H1 (cell line): Measurements from ENCODE around the gene PXN. TPM values are rescaled to one million over a fixed set of nuclear protein-coding genes. Genes with fewer than 3 reads are reported as not detected.

Experiments
- CTCF ChIA-PET: fragments of 300-600 bp; sonication (Branson Sonifier 250); formaldehyde crosslinking; loops from one replicate; lab custom pipeline; 2021; ENCODE audit not compliant: partially characterized antibody; lab: Charles Lee
- POLR2A ChIA-PET: fragments of 300-600 bp; sonication (Branson Sonifier 250); formaldehyde crosslinking; loops from one replicate; lab custom pipeline; 2021; ENCODE audit warnings: inconsistent platforms; ENCODE audit not compliant: partially characterized antibody; lab: Charles Lee
- DNase-seq, 2 experiments: peaks; one replicate each; pipeline versions ENCODE4 v3.0.0 to v3.0.0-alpha.2; 2010 to 2022; ENCODE audit warnings: low spot score in 2 of 2, low read depth in 1 of 2, mixed read lengths in 1 of 2
- FAIRE-seq: peaks from 2 replicates; lab custom pipeline; 2011; peaks lifted over from hg19 to GRCh38; lab: Jason Lieb, UNC
- H2AFZ ChIP-seq: 2 replicates; pipeline ENCODE4 v1.8.1; 2012; ENCODE audit warnings: low read length, inconsistent platforms
- H2AK5ac ChIP-seq: 2 replicates; pipeline ENCODE4 v1.6.1; 2013; ENCODE audit warnings: low read depth, low read length
- H2BK120ac ChIP-seq: replicated peaks from 2 replicates; pipeline ENCODE3; 2013; ENCODE audit warnings: low read depth, low read length, inconsistent platforms
- H2BK12ac ChIP-seq: 2 replicates; pipeline ENCODE4 v1.6.1; 2013; ENCODE audit warnings: low read depth, low read length
- H2BK15ac ChIP-seq: 2 replicates; pipeline ENCODE4 v1.6.1; 2013; ENCODE audit warnings: low read length
- H2BK20ac ChIP-seq: 2 replicates; pipeline ENCODE4 v1.6.1; 2013; ENCODE audit warnings: low read length
- H2BK5ac ChIP-seq: 2 replicates; pipeline ENCODE4 v1.6.1; 2013; ENCODE audit warnings: low read depth, low read length
- H3K14ac ChIP-seq: 2 replicates; pipeline ENCODE4 v1.6.1; 2013; ENCODE audit warnings: inconsistent platforms; ENCODE audit not compliant: insufficient read length
- H3K18ac ChIP-seq: 2 replicates; pipeline ENCODE4 v1.6.1; 2013; ENCODE audit warnings: low read length; ENCODE audit errors: extremely low read depth
- H3K23ac ChIP-seq: 2 replicates; pipeline ENCODE4 v1.6.1; 2013; ENCODE audit warnings: inconsistent platforms; ENCODE audit not compliant: insufficient read length
- H3K23me2 ChIP-seq: 2 replicates; pipeline ENCODE4 v1.6.1; 2013; ENCODE audit warnings: low read depth, low read length
- H3K27ac ChIP-seq: 2 replicates; pipeline ENCODE4 v1.6.1; 2011; ENCODE audit warnings: low read depth, low read length, inconsistent platforms
- H3K27me3 ChIP-seq, 4 experiments: replicated peaks in 1 of 4; 1 replicate in 1 of 4; 2 replicates in 3 of 4; pipeline versions ENCODE4 v1.6.1 to v1.8.1; 2011 to 2013; ENCODE audit warnings: low read length in 3 of 4, mild to moderate bottlenecking in 3 of 4, inconsistent platforms in 2 of 4, mixed read lengths in 2 of 4, moderate library complexity in 1 of 4; ENCODE audit not compliant: control insufficient read depth in 3 of 4, insufficient read depth in 3 of 4; ENCODE audit errors: extremely low read depth in 1 of 4
- H3K36me3 ChIP-seq, 4 experiments: 2 replicates each; pipeline versions ENCODE4 v1.6.1 to v1.8.1; 2011 to 2013; ENCODE audit warnings: mild to moderate bottlenecking in 4 of 4, low read length in 3 of 4, moderate library complexity in 2 of 4, control low read depth in 1 of 4, inconsistent platforms in 1 of 4; ENCODE audit not compliant: insufficient read depth in 4 of 4, control insufficient read depth in 2 of 4
- H3K4ac ChIP-seq: replicated peaks from 2 replicates; pipeline ENCODE3; 2013; ENCODE audit warnings: low read length, low read depth, mixed read lengths, inconsistent platforms; ENCODE audit not compliant: insufficient read length
- H3K4me1 ChIP-seq, 4 experiments: replicated peaks in 1 of 4; 1 replicate in 1 of 4; 2 replicates in 3 of 4; pipeline versions ENCODE4 v1.6.1 to v1.8.1; 2011 to 2013; ENCODE audit warnings: low read length in 3 of 4, inconsistent platforms in 2 of 4, mixed read lengths in 1 of 4; ENCODE audit not compliant: insufficient read depth in 4 of 4, control insufficient read depth in 3 of 4
- H3K4me2 ChIP-seq, 2 experiments: 2 replicates each; pipeline versions ENCODE4 v1.6.1 to v1.8.1; 2011 to 2013; ENCODE audit warnings: low read depth in 2 of 2, low read length in 2 of 2, control low read depth in 1 of 2, inconsistent platforms in 1 of 2, mild to moderate bottlenecking in 1 of 2; ENCODE audit not compliant: insufficient read depth in 1 of 2
- H3K4me3 ChIP-seq, 4 experiments: fragments of 200-600, 300-600 bp in 1 of 4; sonication (generic), shearing (Covaris generic), sonication (Bioruptor Twin) in 1 of 4; 2 replicates each; pipeline versions ENCODE4 v1.5.1 to v1.8.1; 2011 to 2016; ENCODE audit warnings: low read length in 4 of 4, low read depth in 3 of 4, control low read depth in 2 of 4, inconsistent platforms in 2 of 4, mild to moderate bottlenecking in 2 of 4, mixed read lengths in 1 of 4, moderate library complexity in 1 of 4; ENCODE audit not compliant: insufficient read depth in 2 of 4; ENCODE audit errors: extremely low read depth in 1 of 4
- H3K56ac ChIP-seq: replicated peaks from 2 replicates; pipeline ENCODE3; 2013; ENCODE audit warnings: low read depth, mild to moderate bottlenecking, mixed read lengths, low read length, inconsistent platforms; ENCODE audit not compliant: insufficient read length
- H3K79me1 ChIP-seq: 2 replicates; pipeline ENCODE4 v1.6.1; 2013; ENCODE audit warnings: low read depth, low read length, control low read depth
- H3K79me2 ChIP-seq, 2 experiments: 2 replicates each; pipeline versions ENCODE4 v1.6.1 to v1.8.1; 2012 to 2013; ENCODE audit warnings: low read length in 2 of 2, mild to moderate bottlenecking in 2 of 2, inconsistent platforms in 1 of 2; ENCODE audit not compliant: insufficient read depth in 2 of 2, control insufficient read depth in 1 of 2
- H3K9ac ChIP-seq, 4 experiments: replicated peaks in 1 of 4; 1 replicate in 1 of 4; 2 replicates in 3 of 4; pipeline versions ENCODE4 v1.6.1 to v1.8.1; 2011 to 2013; ENCODE audit warnings: low read depth in 3 of 4, low read length in 3 of 4, control low read depth in 2 of 4, mild to moderate bottlenecking in 2 of 4, moderate library complexity in 2 of 4, inconsistent platforms in 1 of 4; ENCODE audit errors: extremely low read depth in 1 of 4
- H3K9me3 ChIP-seq, 2 experiments: 2 replicates each; pipeline versions ENCODE4 v1.6.1 to v1.8.1; 2012 to 2013; ENCODE audit warnings: mild to moderate bottlenecking in 2 of 2, moderate library complexity in 2 of 2, control low read depth in 1 of 2, inconsistent platforms in 1 of 2, low read depth in 1 of 2, low read length in 1 of 2, mixed read lengths in 1 of 2; ENCODE audit not compliant: insufficient read depth in 2 of 2
- H4K20me1 ChIP-seq, 2 experiments: replicated peaks in 1 of 2; 2 replicates each; pipeline versions ENCODE3 to v1.8.1; 2011 to 2013; ENCODE audit warnings: inconsistent platforms in 2 of 2, low read length in 2 of 2, mild to moderate bottlenecking in 1 of 2; ENCODE audit not compliant: insufficient read depth in 2 of 2, control insufficient read depth in 1 of 2
- H4K5ac ChIP-seq: 2 replicates; pipeline ENCODE4 v1.6.1; 2013; ENCODE audit warnings: low read length, low read depth, mixed read lengths, inconsistent platforms; ENCODE audit not compliant: insufficient read length
- H4K8ac ChIP-seq: 2 replicates; pipeline ENCODE4 v1.8.0; 2013; ENCODE audit warnings: mild to moderate bottlenecking, moderate library complexity, low read length, inconsistent platforms; ENCODE audit not compliant: insufficient read depth; ENCODE audit errors: extremely low read depth
- H4K91ac ChIP-seq: replicated peaks from 2 replicates; pipeline ENCODE3; 2013; ENCODE audit warnings: low read length, mixed read lengths, inconsistent platforms; ENCODE audit not compliant: insufficient read length
- BACH1 ChIP-seq: IDR thresholded peaks from 2 replicates; pipeline ENCODE4 v1.6.1; 2012; ENCODE audit warnings: low read length, improper control_type of control experiment
- EZH2 ChIP-seq: fragments of 200-600 bp; sonication (generic); IDR thresholded peaks from 2 replicates; pipeline ENCODE4 v1.7.1; 2012; ENCODE audit warnings: low read depth, mild to moderate bottlenecking, moderate library complexity, low read length, inconsistent platforms; ENCODE audit not compliant: severe bottlenecking
- TEAD4 ChIP-seq: IDR thresholded peaks from 2 replicates; pipeline ENCODE4 v1.6.1; 2012; ENCODE audit warnings: low read depth, low read length, inconsistent platforms, mixed read lengths
- WGBS, 2 experiments: shearing (Covaris generic) in 1 of 2; methylation state at CpG; one replicate each; pipeline versions ENCODE4 v1.1.6 to v1.1.7; 2013 to 2015; ENCODE audit warnings: low lambda C conversion rate in 2 of 2, mixed read lengths in 2 of 2, inconsistent platforms in 1 of 2, low coverage in 1 of 2, missing lambda C conversion rate in 1 of 2; ENCODE audit not compliant: insufficient replicate concordance in 2 of 2, insufficient coverage in 1 of 2, insufficient read length in 1 of 2; ENCODE audit errors: extremely low coverage in 1 of 2, missing lambda C conversion rate in 1 of 2; 5-methylcytosine and 5-hydroxymethylcytosine counted together
- polyA plus RNA-seq, 7 experiments: library from polyadenylated mRNA; depleted of rRNA in 3 of 7; stranded (reverse) in 5 of 7; unstranded in 2 of 7; fragments of >200 nt in 5 of 7; fragments of 200-250 nt in 2 of 7; gene quantifications; 1 replicate in 5 of 7; 2 replicates in 1 of 7; 4 replicates in 1 of 7; pipeline versions ENCODE4 v1.2.1 to v1.2.3, GENCODE V29; 2011 to 2013; ENCODE audit warnings: missing spikeins in 2 of 7, mixed read lengths in 2 of 7
- total RNA-seq: library from RNA; stranded (reverse); fragmentation: NEBNext Ultra II Directional; extraction: Animal tissue kit (Norgen Biotek cat#: 25700); gene quantifications from 2 replicates; pipeline ENCODE4 v1.2.1, GENCODE V29; 2021
- TF ChIP-seq, protein P1 (sequence below): IDR thresholded peaks from 2 replicates; pipeline ENCODE4 v1.6.1; 2012; ENCODE audit warnings: inconsistent platforms

The PXN gene
- total and polyA plus RNA-seq, 2 of the 8 experiments (the other 6 are each of a cell fraction or from before 2014, with no cell fraction given): 51.0 to 105 TPM

- peak overlapping the region; percentile 10; the same call in 1 of the 2 replicates for H3K27ac ChIP-seq
- no peak overlapping the region for H2BK20ac ChIP-seq
- H4K20me1 ChIP-seq: peaks cover 8 to 18% of the 10 kb centered on the region in 2 experiments
- H3K56ac ChIP-seq: no peak overlapping the region
- H3K4ac ChIP-seq: no peak overlapping the region
- WGBS, 2 experiments: 96% methylated on average over 8 of the region's 8 CpGs; no CpG with 5 or more reads in 1 of the 2 experiments
- no peak overlapping the region for H4K5ac ChIP-seq
- DNase-seq: no peak
- no peaks in the 10 kb centered on the region for H3K27me3 ChIP-seq
- H3K9ac ChIP-seq: no peak overlapping the region
- H4K8ac ChIP-seq: no peak overlapping the region
- H2BK15ac ChIP-seq: no peak overlapping the region
- POLR2A ChIA-PET: interaction anchor here (0.8 to 88.3 kb wide), 3 partner anchors 8 to 42 kb away, joined by 3 to 4270 read pairs (median 4270); partner anchors contain the start of genes GCN1, PXN, RNU4-1 and RNU4-2
- FAIRE-seq: no peak
- no peak overlapping the region for H2BK5ac ChIP-seq
- no peak overlapping the region for H3K23ac ChIP-seq
- H3K23me2 ChIP-seq: peaks cover 2% of the 10 kb centered on the region; the same call in 1 of the 2 replicates
- H3K4me1 ChIP-seq: peaks cover 16 to 36% (median 26%) of the 10 kb centered on the region in 4 experiments
- no peak overlapping the region; the same call in 1 of the 2 replicates for H3K18ac ChIP-seq
- no peak overlapping the region for H3K14ac ChIP-seq
- no peak overlapping the region for H2BK120ac ChIP-seq
- no peak for TF ChIP-seq EZH2
- TF ChIP-seq BACH1: no peak
- TF ChIP-seq, protein P1, sequence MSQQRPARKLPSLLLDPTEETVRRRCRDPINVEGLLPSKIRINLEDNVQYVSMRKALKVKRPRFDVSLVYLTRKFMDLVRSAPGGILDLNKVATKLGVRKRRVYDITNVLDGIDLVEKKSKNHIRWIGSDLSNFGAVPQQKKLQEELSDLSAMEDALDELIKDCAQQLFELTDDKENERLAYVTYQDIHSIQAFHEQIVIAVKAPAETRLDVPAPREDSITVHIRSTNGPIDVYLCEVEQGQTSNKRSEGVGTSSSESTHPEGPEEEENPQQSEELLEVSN: no peak
- no peak for TF ChIP-seq TEAD4
- TF ChIP-seq, all 59 proteins: peak for 0
- H3K4me3 ChIP-seq: no peak overlapping the region
- H3K36me3 ChIP-seq: no peaks in the 10 kb centered on the region
- CTCF ChIA-PET: interaction anchor here (0.8 to 34.8 kb wide), 3 partner anchors 15 to 56 kb away, joined by 3 to 930 read pairs (median 741); no protein-coding TSS in a partner anchor
- H3K79me1 ChIP-seq: peaks cover 27% of the 10 kb centered on the region
- no peak overlapping the region for H2BK12ac ChIP-seq
- no peak overlapping the region for H2AK5ac ChIP-seq
- H3K4me2 ChIP-seq: no peak overlapping the region
- no peak overlapping the region for H2AFZ ChIP-seq
- no peak overlapping the region for H4K91ac ChIP-seq
- H3K9me3 ChIP-seq: no peaks in the 10 kb centered on the region
- H3K79me2 ChIP-seq: peaks cover 29 to 85% of the 10 kb centered on the region in 2 experiments
Measured at GRCh38 chr12:120259418-120260202, 5.9 kb downstream of the PXN start.
